ENCODE results near the gene THRSP.

DNA sequence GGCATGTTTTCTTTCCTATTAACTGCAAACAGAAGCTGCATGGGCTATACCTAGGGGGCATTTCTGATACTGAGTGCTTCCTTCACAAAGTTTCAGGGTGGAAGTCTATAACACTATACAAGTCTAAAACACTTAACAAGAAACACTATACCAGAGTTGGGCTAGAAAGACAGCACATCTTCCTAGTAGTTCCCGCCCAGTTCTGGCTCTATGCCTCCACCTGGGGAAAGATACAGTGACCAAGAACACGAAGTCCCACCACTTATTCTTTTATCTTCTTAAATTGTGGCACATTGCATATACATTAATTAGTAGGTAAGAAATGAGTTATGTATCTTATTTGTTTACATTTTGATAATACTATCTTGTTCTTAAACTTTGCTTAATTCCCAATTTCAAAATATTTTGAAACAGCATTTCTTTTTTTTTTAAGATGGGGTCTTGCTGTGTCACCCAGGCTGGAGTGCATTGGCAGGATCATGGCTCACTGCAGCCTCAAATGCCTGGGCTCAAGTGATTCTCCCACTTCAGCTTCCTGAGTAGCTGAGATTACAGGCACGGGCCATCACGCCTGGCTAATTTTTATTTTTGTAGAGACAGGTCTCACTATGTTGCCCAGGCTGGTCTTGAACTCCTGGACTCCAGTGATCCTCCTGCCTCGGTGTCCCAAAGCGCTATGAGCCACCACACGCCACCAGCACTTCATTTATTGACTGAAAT lies 34.2 kb downstream of the THRSP start:
- TF ChIP-seq, protein P1, sequence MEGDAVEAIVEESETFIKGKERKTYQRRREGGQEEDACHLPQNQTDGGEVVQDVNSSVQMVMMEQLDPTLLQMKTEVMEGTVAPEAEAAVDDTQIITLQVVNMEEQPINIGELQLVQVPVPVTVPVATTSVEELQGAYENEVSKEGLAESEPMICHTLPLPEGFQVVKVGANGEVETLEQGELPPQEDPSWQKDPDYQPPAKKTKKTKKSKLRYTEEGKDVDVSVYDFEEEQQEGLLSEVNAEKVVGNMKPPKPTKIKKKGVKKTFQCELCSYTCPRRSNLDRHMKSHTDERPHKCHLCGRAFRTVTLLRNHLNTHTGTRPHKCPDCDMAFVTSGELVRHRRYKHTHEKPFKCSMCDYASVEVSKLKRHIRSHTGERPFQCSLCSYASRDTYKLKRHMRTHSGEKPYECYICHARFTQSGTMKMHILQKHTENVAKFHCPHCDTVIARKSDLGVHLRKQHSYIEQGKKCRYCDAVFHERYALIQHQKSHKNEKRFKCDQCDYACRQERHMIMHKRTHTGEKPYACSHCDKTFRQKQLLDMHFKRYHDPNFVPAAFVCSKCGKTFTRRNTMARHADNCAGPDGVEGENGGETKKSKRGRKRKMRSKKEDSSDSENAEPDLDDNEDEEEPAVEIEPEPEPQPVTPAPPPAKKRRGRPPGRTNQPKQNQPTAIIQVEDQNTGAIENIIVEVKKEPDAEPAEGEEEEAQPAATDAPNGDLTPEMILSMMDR (IDR thresholded peaks at IDR 0.05; ENCODE audit: insufficient read depth, low read length, poor library complexity, severe bottlenecking), result no peak
- no peak for TF ChIP-seq EZH2phosphoT487 (conservative IDR thresholded peaks at IDR 0.05; ENCODE audit: low read length)

Measured in SU-DHL-6 (cell line).